HPDE6-E6E7 (cell line): Measurements from ENCODE around the gene METTL5.
"Not testable (repeated sequence)": the region's sequence is repeated elsewhere in the genome, so short reads cannot be mapped to it uniquely, and the experiment has no call there.

Experiments
- DNase-seq: peaks from one replicate; pipeline ENCODE4 v3.0.0; 2011; ENCODE audit warnings: missing footprints; ENCODE audit errors: extremely low spot score

Gene METTL5

GRCh38 chr2:169824373-169825333 lies at the start of gene METTL5:
TSS of gene METTL5 (minus strand) at chr2:169824905. CDS start at chr2:169824597, 308 bp downstream.
- DNase-seq: peak; percentile 77

- DNase-seq: no peak
Observed at GRCh38 chr2:169871994-169872393, 47.3 kb upstream of the METTL5 start.

- not testable (repeated sequence) for DNase-seq
Observed at GRCh38 chr2:169871369-169871768, 46.7 kb upstream of the METTL5 start.

GRCh38 chr2:169868951-169869350 lies 44.2 kb upstream of the METTL5 start:
- DNase-seq: no peak

- DNase-seq: no peak
Observed at GRCh38 chr2:169867579-169867978, 42.9 kb upstream of the METTL5 start.

GRCh38 chr2:169866230-169866629 lies 41.5 kb upstream of the METTL5 start:
- not testable (repeated sequence) for DNase-seq

GRCh38 chr2:169865492-169865891 lies 40.8 kb upstream of the METTL5 start:
- no peak for DNase-seq

GRCh38 chr2:169862816-169863215 lies 38.1 kb upstream of the METTL5 start:
- no peak for DNase-seq

- no peak for DNase-seq
Observed at GRCh38 chr2:169860149-169860548, 35.4 kb upstream of the METTL5 start.

GRCh38 chr2:169859423-169859822 lies 34.7 kb upstream of the METTL5 start:
- DNase-seq: no peak

GRCh38 chr2:169855281-169856258 lies 30.9 kb upstream of the METTL5 start:
- not testable (repeated sequence) for DNase-seq

- DNase-seq: no peak
Observed at GRCh38 chr2:169853041-169853668, 28.4 kb upstream of the METTL5 start.

- DNase-seq: no peak
Observed at GRCh38 chr2:169849710-169850109, 25.0 kb upstream of the METTL5 start.

GRCh38 chr2:169848959-169849693 lies 24.4 kb upstream of the METTL5 start:
- not testable (repeated sequence) for DNase-seq

- no peak for DNase-seq
Observed at GRCh38 chr2:169845016-169845415, 20.3 kb upstream of the METTL5 start.

GRCh38 chr2:169841625-169842024 lies 16.9 kb upstream of the METTL5 start:
- DNase-seq: not testable (repeated sequence)

GRCh38 chr2:169840747-169841142 lies 16.0 kb upstream of the METTL5 start:
- no peak for DNase-seq

GRCh38 chr2:169839954-169840746 lies 15.4 kb upstream of the METTL5 start:
- DNase-seq: no peak

- no peak for DNase-seq
Observed at GRCh38 chr2:169838743-169839489, 14.2 kb upstream of the METTL5 start.
